ENCODE results near the gene CYP19A1. TPM values are rescaled to one million over a fixed set of nuclear protein-coding genes. Genes with fewer than 3 reads are reported as not detected.
"Not testable (repeated sequence)": the region's sequence is repeated elsewhere in the genome, so short reads cannot be mapped to it uniquely, and the experiment has no call there.

The CYP19A1 gene
- total and polyA plus RNA-seq, 2 donors: 0.42 to 2.2 TPM

GRCh38 chr15:51290720-51291119, 47.7 kb downstream of the CYP19A1 start:
- Histone ChIP-seq H3K4me1 (ENCODE audit: control insufficient read depth in 2 of 2, insufficient read depth in 2 of 2, low read length in 2 of 2) (no peaks in the 10 kb centered on the region), H3K9me3 (ENCODE audit: control insufficient read depth in 2 of 2, insufficient read depth in 1 of 2, low read length in 1 of 2) (no peaks in the 10 kb centered on the region), H3K27ac (ENCODE audit: low read depth in 1 of 2, low read length in 1 of 2) (no peak overlapping the region), H3K4me3 (ENCODE audit: low read length in 2 of 2) (no peak overlapping the region), H3K36me3 (ENCODE audit: control insufficient read depth in 2 of 2, insufficient read depth in 2 of 2, low read length in 1 of 2) (no peaks in the 10 kb centered on the region), H3K27me3 (ENCODE audit: control insufficient read depth in 2 of 2, insufficient read depth in 1 of 2, low read length in 1 of 2) (no peaks in the 10 kb centered on the region)
- WGBS: 93% methylated on average over 4 of the region's 4 CpGs
- no peak for DNase-seq (ENCODE audit: low read depth in 6 of 9, low spot score in 9 of 9)

- no peaks in the 10 kb centered on the region for H3K4me1 ChIP-seq (ENCODE audit: control insufficient read depth in 2 of 2, insufficient read depth in 2 of 2, low read length in 2 of 2)
- H3K9me3 ChIP-seq (ENCODE audit: control insufficient read depth in 2 of 2, insufficient read depth in 1 of 2, low read length in 1 of 2): no peaks in the 10 kb centered on the region
- no peak overlapping the region for H3K27ac ChIP-seq (ENCODE audit: low read depth in 1 of 2, low read length in 1 of 2)
- H3K4me3 ChIP-seq (ENCODE audit: low read length in 2 of 2): no peak overlapping the region
- no peaks in the 10 kb centered on the region for H3K36me3 ChIP-seq (ENCODE audit: control insufficient read depth in 2 of 2, insufficient read depth in 2 of 2, low read length in 1 of 2)
- 80% methylated on average over 1 of the region's 1 CpG for WGBS
- H3K27me3 ChIP-seq (ENCODE audit: control insufficient read depth in 2 of 2, insufficient read depth in 1 of 2, low read length in 1 of 2): no peaks in the 10 kb centered on the region
- no peak for DNase-seq (ENCODE audit: low read depth in 6 of 9, low spot score in 9 of 9)
These were observed 49.1 kb downstream of the CYP19A1 start for GRCh38 chr15:51289290-51289689.

- 96% methylated on average over 13 of the region's 13 CpGs for WGBS
- H3K27me3 ChIP-seq (ENCODE audit: control insufficient read depth in 2 of 2, insufficient read depth in 1 of 2, low read length in 1 of 2): no peaks in the 10 kb centered on the region
- no peaks in the 10 kb centered on the region for H3K36me3 ChIP-seq (ENCODE audit: control insufficient read depth in 2 of 2, insufficient read depth in 2 of 2, low read length in 1 of 2)
- no peaks in the 10 kb centered on the region for H3K4me1 ChIP-seq (ENCODE audit: control insufficient read depth in 2 of 2, insufficient read depth in 2 of 2, low read length in 2 of 2)
- no peak overlapping the region for H3K4me3 ChIP-seq (ENCODE audit: low read length in 2 of 2)
- H3K27ac ChIP-seq (ENCODE audit: low read depth in 1 of 2, low read length in 1 of 2): no peak overlapping the region
- no peak for DNase-seq (ENCODE audit: low read depth in 6 of 9, low spot score in 9 of 9)
- H3K9me3 ChIP-seq (ENCODE audit: control insufficient read depth in 2 of 2, insufficient read depth in 1 of 2, low read length in 1 of 2): no peaks in the 10 kb centered on the region
These were observed 50.0 kb downstream of the CYP19A1 start for GRCh38 chr15:51288143-51289065.

GRCh38 chr15:51286816-51287215, 51.6 kb downstream of the CYP19A1 start:
- no peak for DNase-seq (ENCODE audit: low read depth in 6 of 9, low spot score in 9 of 9)
- Histone ChIP-seq H3K4me3 (ENCODE audit: low read length in 2 of 2) (no peak overlapping the region), H3K27ac (ENCODE audit: low read depth in 1 of 2, low read length in 1 of 2) (no peak overlapping the region), H3K9me3 (ENCODE audit: control insufficient read depth in 2 of 2, insufficient read depth in 1 of 2, low read length in 1 of 2) (no peaks in the 10 kb centered on the region), H3K4me1 (ENCODE audit: control insufficient read depth in 2 of 2, insufficient read depth in 2 of 2, low read length in 2 of 2) (no peaks in the 10 kb centered on the region), H3K27me3 (ENCODE audit: control insufficient read depth in 2 of 2, insufficient read depth in 1 of 2, low read length in 1 of 2) (no peaks in the 10 kb centered on the region), H3K36me3 (ENCODE audit: control insufficient read depth in 2 of 2, insufficient read depth in 2 of 2, low read length in 1 of 2) (no peaks in the 10 kb centered on the region)
- WGBS: 93% methylated on average over 1 of the region's 1 CpG

- DNase-seq (ENCODE audit: low read depth in 6 of 9, low spot score in 9 of 9): no peak
- H3K36me3 ChIP-seq (ENCODE audit: control insufficient read depth in 2 of 2, insufficient read depth in 2 of 2, low read length in 1 of 2): no peaks in the 10 kb centered on the region
- H3K4me1 ChIP-seq (ENCODE audit: control insufficient read depth in 2 of 2, insufficient read depth in 2 of 2, low read length in 2 of 2): no peaks in the 10 kb centered on the region
- H3K27me3 ChIP-seq (ENCODE audit: control insufficient read depth in 2 of 2, insufficient read depth in 1 of 2, low read length in 1 of 2): no peaks in the 10 kb centered on the region
- WGBS: 95% methylated on average over 6 of the region's 6 CpGs
- H3K9me3 ChIP-seq (ENCODE audit: control insufficient read depth in 2 of 2, insufficient read depth in 1 of 2, low read length in 1 of 2): no peaks in the 10 kb centered on the region
- H3K4me3 ChIP-seq (ENCODE audit: low read length in 2 of 2): no peak overlapping the region
- no peak overlapping the region for H3K27ac ChIP-seq (ENCODE audit: low read depth in 1 of 2, low read length in 1 of 2)
These were observed 53.0 kb downstream of the CYP19A1 start for GRCh38 chr15:51285399-51285798.

GRCh38 chr15:51284871-51285270, 53.5 kb downstream of the CYP19A1 start:
- no peaks in the 10 kb centered on the region for H3K27me3 ChIP-seq (ENCODE audit: control insufficient read depth in 2 of 2, insufficient read depth in 1 of 2, low read length in 1 of 2)
- H3K4me3 ChIP-seq (ENCODE audit: low read length in 2 of 2): no peak overlapping the region
- no peaks in the 10 kb centered on the region for H3K36me3 ChIP-seq (ENCODE audit: control insufficient read depth in 2 of 2, insufficient read depth in 2 of 2, low read length in 1 of 2)
- H3K9me3 ChIP-seq (ENCODE audit: control insufficient read depth in 2 of 2, insufficient read depth in 1 of 2, low read length in 1 of 2): no peaks in the 10 kb centered on the region
- no peak overlapping the region for H3K27ac ChIP-seq (ENCODE audit: low read depth in 1 of 2, low read length in 1 of 2)
- no peaks in the 10 kb centered on the region for H3K4me1 ChIP-seq (ENCODE audit: control insufficient read depth in 2 of 2, insufficient read depth in 2 of 2, low read length in 2 of 2)
- DNase-seq (ENCODE audit: low read depth in 6 of 9, low spot score in 9 of 9): no peak
- WGBS: 93% methylated on average over 6 of the region's 6 CpGs

- no peaks in the 10 kb centered on the region for H3K36me3 ChIP-seq (ENCODE audit: control insufficient read depth in 2 of 2, insufficient read depth in 2 of 2, low read length in 1 of 2)
- no peaks in the 10 kb centered on the region for H3K9me3 ChIP-seq (ENCODE audit: control insufficient read depth in 2 of 2, insufficient read depth in 1 of 2, low read length in 1 of 2)
- WGBS: 68% methylated on average over 6 of the region's 6 CpGs
- H3K27me3 ChIP-seq (ENCODE audit: control insufficient read depth in 2 of 2, insufficient read depth in 1 of 2, low read length in 1 of 2): no peaks in the 10 kb centered on the region
- H3K4me1 ChIP-seq (ENCODE audit: control insufficient read depth in 2 of 2, insufficient read depth in 2 of 2, low read length in 2 of 2): no peaks in the 10 kb centered on the region
- no peak for DNase-seq (ENCODE audit: low read depth in 6 of 9, low spot score in 9 of 9)
- no peak overlapping the region for H3K27ac ChIP-seq (ENCODE audit: low read depth in 1 of 2, low read length in 1 of 2)
- no peak overlapping the region for H3K4me3 ChIP-seq (ENCODE audit: low read length in 2 of 2)
These were observed 55.4 kb downstream of the CYP19A1 start for GRCh38 chr15:51283026-51283425.

GRCh38 chr15:51282241-51282640, 56.2 kb downstream of the CYP19A1 start:
- DNase-seq (ENCODE audit: low read depth in 6 of 9, low spot score in 9 of 9); H3K27me3 ChIP-seq (ENCODE audit: control insufficient read depth in 2 of 2, insufficient read depth in 1 of 2, low read length in 1 of 2); H3K9me3 ChIP-seq (ENCODE audit: control insufficient read depth in 2 of 2, insufficient read depth in 1 of 2, low read length in 1 of 2); H3K4me1 ChIP-seq (ENCODE audit: control insufficient read depth in 2 of 2, insufficient read depth in 2 of 2, low read length in 2 of 2); H3K36me3 ChIP-seq (ENCODE audit: control insufficient read depth in 2 of 2, insufficient read depth in 2 of 2, low read length in 1 of 2); H3K4me3 ChIP-seq (ENCODE audit: low read length in 2 of 2): not testable (repeated sequence)
- 90% methylated on average over 2 of the region's 2 CpGs for WGBS
- peak overlapping the region in 1 of 2 donors; percentile 26 for H3K27ac ChIP-seq (ENCODE audit: low read depth in 1 of 2, low read length in 1 of 2)

GRCh38 chr15:51281368-51281967, 56.9 kb downstream of the CYP19A1 start:
- peak in 4 of 9 donors; percentile 3 to 23 (median 12) for DNase-seq (ENCODE audit: low read depth in 6 of 9, low spot score in 9 of 9)
- Histone ChIP-seq H3K27ac (ENCODE audit: low read depth in 1 of 2, low read length in 1 of 2) (no peak overlapping the region), H3K4me3 (ENCODE audit: low read length in 2 of 2) (no peak overlapping the region), H3K4me1 (ENCODE audit: control insufficient read depth in 2 of 2, insufficient read depth in 2 of 2, low read length in 2 of 2) (no peaks in the 10 kb centered on the region), H3K27me3 (ENCODE audit: control insufficient read depth in 2 of 2, insufficient read depth in 1 of 2, low read length in 1 of 2) (no peaks in the 10 kb centered on the region), H3K9me3 (ENCODE audit: control insufficient read depth in 2 of 2, insufficient read depth in 1 of 2, low read length in 1 of 2) (no peaks in the 10 kb centered on the region), H3K36me3 (ENCODE audit: control insufficient read depth in 2 of 2, insufficient read depth in 2 of 2, low read length in 1 of 2) (no peaks in the 10 kb centered on the region)
- 51% methylated on average over 4 of the region's 4 CpGs for WGBS

Data from thymus (tissue), 11 donors.